HCT116 (cell line): ENCODE measurements around the gene ANKRD26. TPM values are rescaled to one million over a fixed set of nuclear protein-coding genes. Genes with fewer than 3 reads are reported as not detected.

Experiments used
- ATAC-seq: fragments of 200-7000 bp; cut with Tn5 transposase; 2 replicates; pipeline ENCODE4 v1.9.1; 2020; ENCODE audit warnings: mild to moderate bottlenecking, moderate library complexity
- BruUV-seq: library from RNA; stranded (reverse); fragments of 400-500 nt; replicated peaks from 2 replicates; lab custom pipeline; 2021; lab: Mats Ljungman, UMichigan
- CTCF ChIA-PET: fragments of 300-600 bp; sonication (Branson Sonifier 250); formaldehyde crosslinking; loops from one replicate; lab custom pipeline; 2021; ENCODE audit warnings: antibody characterized with exemption; lab: Charles Lee
- POLR2A ChIA-PET: fragments of 300-600, 350-600 bp; sonication (Branson Sonifier 250); formaldehyde crosslinking; loops from one replicate; lab custom pipeline; 2021; ENCODE audit warnings: antibody characterized with exemption; lab: Charles Lee
- RAD21 ChIA-PET, 2 experiments: fragments of 300-600 bp; sonication (Branson Sonifier 250); formaldehyde crosslinking; loops; one replicate each; lab custom pipeline; 2023; ENCODE audit warnings: low total read pairs in 2 of 2; ENCODE audit not compliant: uncharacterized antibody in 2 of 2, unreplicated experiment in 2 of 2, low non-redundant PET in 1 of 2; lab: Charles Lee
- DNase-seq: peaks from one replicate; pipeline ENCODE4 v3.0.0-alpha.2; 2010; ENCODE audit warnings: low read depth, low spot score
- H2AFZ ChIP-seq: fragments of 200-600 bp; shearing (Covaris generic), sonication (generic); 2 replicates; pipeline ENCODE4 v1.6.1; 2017; ENCODE audit warnings: low read depth, mixed run types, mixed read lengths, antibody characterized with exemption, low read length; ENCODE audit not compliant: poor library complexity, severe bottlenecking
- H3K27ac ChIP-seq: 2 replicates; pipeline ENCODE4 v1.5.1; 2012; ENCODE audit warnings: low read depth, low read length
- H3K27me3 ChIP-seq: fragments of 200-600 bp; sonication (generic); 2 replicates; pipeline ENCODE4 v1.6.1; 2016; ENCODE audit warnings: mixed run types, low read length, mixed read lengths; ENCODE audit not compliant: insufficient read depth
- H3K36me3 ChIP-seq, 2 experiments: fragments of 200-500 bp in 1 of 2; fragments of 200-600 bp in 1 of 2; sonication (Bioruptor generic) in 1 of 2; sonication (generic) in 1 of 2; 2 replicates each; pipeline versions ENCODE4 v1.5.1 to v1.6.1; 2014 to 2016; ENCODE audit warnings: low read length in 2 of 2, inconsistent platforms in 1 of 2, mixed read lengths in 1 of 2, mixed run types in 1 of 2; ENCODE audit not compliant: insufficient read depth in 2 of 2, control insufficient read depth in 1 of 2
- H3K4me1 ChIP-seq, 2 experiments: fragments of 200-600 bp in 1 of 2; sonication (generic) in 1 of 2; 2 replicates each; pipeline versions ENCODE4 v1.5.1 to v1.6.1; 2012 to 2017; ENCODE audit warnings: low read length in 2 of 2, inconsistent platforms in 1 of 2, mild to moderate bottlenecking in 1 of 2, mixed read lengths in 1 of 2, mixed run types in 1 of 2, moderate library complexity in 1 of 2; ENCODE audit not compliant: insufficient read depth in 2 of 2, control insufficient read depth in 1 of 2
- H3K4me2 ChIP-seq: fragments of 200-600 bp; sonication (generic); 2 replicates; pipeline ENCODE4 v1.6.1; 2017; ENCODE audit warnings: mixed run types, low read length, mixed read lengths
- H3K4me3 ChIP-seq, 2 experiments: fragments of 200-600 bp in 1 of 2; sonication (generic) in 1 of 2; replicated peaks in 1 of 2; 2 replicates each; pipeline ENCODE4 v1.5.1; 2011 to 2016; ENCODE audit warnings: low read length in 2 of 2, control low read depth in 1 of 2, low read depth in 1 of 2, mild to moderate bottlenecking in 1 of 2, mixed read lengths in 1 of 2, mixed run types in 1 of 2
- H3K79me2 ChIP-seq: fragments of 200-600 bp; sonication (generic); 2 replicates; pipeline ENCODE4 v1.6.1; 2017; ENCODE audit warnings: mild to moderate bottlenecking, mixed run types, low read length, moderate library complexity, mixed read lengths; ENCODE audit not compliant: insufficient read depth
- H3K9ac ChIP-seq: fragments of 200-600 bp; sonication (generic); 2 replicates; pipeline ENCODE4 v1.6.1; 2016; ENCODE audit warnings: low read length, mixed read lengths
- H3K9me2 ChIP-seq: fragments of 200-600 bp; sonication (generic), shearing (Covaris generic); 2 replicates; pipeline ENCODE4 v1.6.1; 2017; ENCODE audit warnings: mixed run types, mild to moderate bottlenecking, moderate library complexity; ENCODE audit not compliant: insufficient read depth
- H3K9me3 ChIP-seq, 2 experiments: fragments of 200-500 bp in 1 of 2; fragments of 200-600 bp in 1 of 2; sonication (Bioruptor generic) in 1 of 2; sonication (generic) in 1 of 2; 2 replicates each; pipeline ENCODE4 v1.6.1; 2014 to 2017; ENCODE audit warnings: low read length in 2 of 2, mixed read lengths in 2 of 2, inconsistent platforms in 1 of 2, low read depth in 1 of 2, mild to moderate bottlenecking in 1 of 2, mixed run types in 1 of 2, moderate library complexity in 1 of 2; ENCODE audit not compliant: control insufficient read depth in 1 of 2, insufficient read depth in 1 of 2
- H4K20me1 ChIP-seq: fragments of 200-600 bp; sonication (generic), shearing (Covaris generic); 2 replicates; pipeline ENCODE4 v1.6.1; 2017; ENCODE audit warnings: mixed run types, mild to moderate bottlenecking, moderate library complexity; ENCODE audit not compliant: insufficient read depth
- CEBPB ChIP-seq: IDR thresholded peaks from 2 replicates; pipeline ENCODE4 v1.6.1; 2012; ENCODE audit warnings: low read depth
- POLR2AphosphoS5 ChIP-seq: IDR thresholded peaks from 2 replicates; pipeline ENCODE4 v1.6.1; 2011; ENCODE audit warnings: mild to moderate bottlenecking, low read depth, low read length, moderate library complexity
- SP1 ChIP-seq: IDR thresholded peaks from 2 replicates; pipeline ENCODE4 v1.6.1; 2012; ENCODE audit warnings: low read depth
- intact Hi-C: fragments of 100-400 bp; cut with micrococcal nuclease; formaldehyde crosslinking; loops from 2 replicates; pipeline ENCODE4 v1.10.0; 2022
- total RNA-seq: library from RNA; stranded (reverse); gene quantifications from one replicate; pipeline ENCODE4 v1.2.1, GENCODE V29; 2021; ENCODE audit not compliant: unreplicated experiment

The ANKRD26 gene
- total RNA-seq, 1 experiment from 2014 or later = 5.5 TPM

GRCh38 chr10:26959841-26960240 is 140.5 kb downstream of the ANKRD26 start:
- Histone ChIP-seq H3K9me2 (no peaks in the 10 kb centered on the region), H3K27ac (no peak overlapping the region), H3K4me1 (no peaks in the 10 kb centered on the region), H3K79me2 (no peaks in the 10 kb centered on the region), H3K9ac (no peak overlapping the region), H4K20me1 (no peaks in the 10 kb centered on the region), H3K9me3 (no peaks in the 10 kb centered on the region), H3K36me3 (no peaks in the 10 kb centered on the region), H3K27me3 (no peaks in the 10 kb centered on the region), H3K4me2 (no peak overlapping the region), H2AFZ (no peak overlapping the region), H3K4me3 (no peak overlapping the region)
- POLR2A ChIA-PET = no interaction called here
- no peak for DNase-seq
- RAD21 ChIA-PET = no interaction called here
- intact Hi-C loops = no loop called here
- no peak for ATAC-seq
- CTCF ChIA-PET = no interaction called here
- no TSS peak for BruUV-seq
- TF ChIP-seq POLR2AphosphoS5 (no peak), SP1 (no peak), CEBPB (no peak)

Other genes starting within 250 kb of the ANKRD26 start
- gene ABI1, start 239.5 kb downstream of the ANKRD26 start, total RNA-seq = 34.8 TPM
- 131 TPM for gene YME1L1, start 53.9 kb upstream of the ANKRD26 start, total RNA-seq
- gene MASTL, start 54.9 kb upstream of the ANKRD26 start, total RNA-seq = 13.8 TPM
- gene ACBD5, start 140.3 kb upstream of the ANKRD26 start, total RNA-seq = 19.5 TPM